ENCODE measurements around the gene SLC2A4RG. TPM values are rescaled to one million over a fixed set of nuclear protein-coding genes. Genes with fewer than 3 reads are reported as not detected.

Gene SLC2A4RG
- total and polyA plus RNA-seq, 4 donors: 18.8 to 121 (median 61.3) TPM

- WGBS, 2 donors: 1% methylated on average over 55 to 80 of the region's 80 CpGs
- Histone ChIP-seq H3K4me1 (ENCODE audit: control insufficient read depth in 5 of 5, insufficient read depth in 5 of 5, low read length in 5 of 5) (peaks cover 0 to 27% (median 9%) of the 10 kb centered on the region in 5 donors), H3K36me3 (ENCODE audit: control insufficient read depth in 4 of 4, insufficient read depth in 4 of 4, low read length in 4 of 4) (peaks cover 0 to 34% (median 8%) of the 10 kb centered on the region in 4 donors), H3K4me3 (peak overlapping the region; percentile 59), H3K9me3 (ENCODE audit: control insufficient read depth in 4 of 4, insufficient read depth in 3 of 4, low read length in 3 of 4) (no peaks in the 10 kb centered on the region), H3K9ac (ENCODE audit: insufficient read depth in 1 of 2, low read length in 2 of 2) (no peak overlapping the region), H3K27ac (ENCODE audit: low read depth in 1 of 2, low read length in 1 of 2) (peak overlapping the region; percentile 81 to 83), H3K27me3 (ENCODE audit: control insufficient read depth in 3 of 3, insufficient read depth in 3 of 3, low read length in 2 of 3) (no peaks in the 10 kb centered on the region)
- TF ChIP-seq CTCF (IDR thresholded peaks at IDR 0.05; ENCODE audit: control extremely low read depth, extremely low read depth): no peak
- DNase-seq: peak; percentile 57 to 84 (median 71)
- ATAC-seq (ENCODE audit: insufficient read depth, low FRiP score): peak; percentile 17
Observed at GRCh38 chr20:63740070-63740626, 572 bp downstream of the SLC2A4RG start.

- 5 to 8% methylated on average over 28 to 29 of the region's 29 CpGs for WGBS, 2 donors
- DNase-seq (peak; percentile 96 to 98 (median 96)), ATAC-seq (ENCODE audit: insufficient read depth, low FRiP score) (peak; percentile 66)
- Histone ChIP-seq H3K9me3 (ENCODE audit: control insufficient read depth in 4 of 4, insufficient read depth in 3 of 4, low read length in 3 of 4) (no peaks in the 10 kb centered on the region), H3K4me3 (peak overlapping the region; percentile 53), H3K9ac (ENCODE audit: insufficient read depth in 1 of 2, low read length in 2 of 2) (no peak overlapping the region), H3K36me3 (ENCODE audit: control insufficient read depth in 4 of 4, insufficient read depth in 4 of 4, low read length in 4 of 4) (peaks cover 0 to 27% (median 8%) of the 10 kb centered on the region in 4 donors), H3K27ac (ENCODE audit: low read depth in 1 of 2, low read length in 1 of 2) (peak overlapping the region; percentile 81 to 83), H3K4me1 (ENCODE audit: control insufficient read depth in 5 of 5, insufficient read depth in 5 of 5, low read length in 5 of 5) (peaks cover 0 to 33% (median 11%) of the 10 kb centered on the region in 5 donors), H3K27me3 (ENCODE audit: control insufficient read depth in 3 of 3, insufficient read depth in 3 of 3, low read length in 2 of 3) (no peaks in the 10 kb centered on the region)
- TF ChIP-seq CTCF (IDR thresholded peaks at IDR 0.05; ENCODE audit: control extremely low read depth, extremely low read depth): no peak
Observed at GRCh38 chr20:63740627-63741353, 1.2 kb downstream of the SLC2A4RG start.

GRCh38 chr20:63741354-63741675, 1.7 kb downstream of the SLC2A4RG start:
- no peak overlapping the region for H3K4me3 ChIP-seq
- ATAC-seq (ENCODE audit: insufficient read depth, low FRiP score): no peak
- no peak overlapping the region for H3K9ac ChIP-seq (ENCODE audit: insufficient read depth in 1 of 2, low read length in 2 of 2)
- DNase-seq: no peak
- no peaks in the 10 kb centered on the region for H3K9me3 ChIP-seq (ENCODE audit: control insufficient read depth in 4 of 4, insufficient read depth in 3 of 4, low read length in 3 of 4)
- no peaks in the 10 kb centered on the region for H3K27me3 ChIP-seq (ENCODE audit: control insufficient read depth in 3 of 3, insufficient read depth in 3 of 3, low read length in 2 of 3)
- WGBS, 2 donors: 23 to 45% methylated on average over 6 of the region's 6 CpGs
- peaks cover 0 to 27% (median 8%) of the 10 kb centered on the region in 4 donors for H3K36me3 ChIP-seq (ENCODE audit: control insufficient read depth in 4 of 4, insufficient read depth in 4 of 4, low read length in 4 of 4)
- peak overlapping the region; percentile 81 to 83 for H3K27ac ChIP-seq (ENCODE audit: low read depth in 1 of 2, low read length in 1 of 2)
- H3K4me1 ChIP-seq (ENCODE audit: control insufficient read depth in 5 of 5, insufficient read depth in 5 of 5, low read length in 5 of 5): peaks cover 0 to 33% (median 11%) of the 10 kb centered on the region in 5 donors
- TF ChIP-seq CTCF (IDR thresholded peaks at IDR 0.05; ENCODE audit: control extremely low read depth, extremely low read depth): no peak
